GM12864 (cell line): Measurements from ENCODE around the gene MIEF1.

Experiments used
- DNase-seq: peaks from one replicate; pipeline ENCODE4 v3.0.0-alpha.2; 2011; ENCODE audit warnings: low read depth
- H3K4me3 ChIP-seq: 2 replicates; pipeline ENCODE4 v1.5.1; 2011; ENCODE audit warnings: mild to moderate bottlenecking, low read depth, low read length, control low read depth
- CTCF ChIP-seq: IDR thresholded peaks from 2 replicates; pipeline ENCODE4 v1.5.1; 2011; ENCODE audit warnings: low read depth, mild to moderate bottlenecking, moderate library complexity, low read length, control low read depth, inconsistent platforms; ENCODE audit errors: missing control alignments

MIEF1 gene

GRCh38 chr22:39482768-39483167, 19.3 kb upstream of the MIEF1 start:
- no peak for TF ChIP-seq CTCF
- DNase-seq, result no peak
- no peak overlapping the region for H3K4me3 ChIP-seq

GRCh38 chr22:39486951-39487825, 14.9 kb upstream of the MIEF1 start:
- TF ChIP-seq CTCF, result no peak
- no peak for DNase-seq
- H3K4me3 ChIP-seq, result no peak overlapping the region

- no peak for DNase-seq
- no peak for TF ChIP-seq CTCF
- H3K4me3 ChIP-seq, result no peak overlapping the region
Observed at GRCh38 chr22:39487826-39488520, 14.1 kb upstream of the MIEF1 start.

- DNase-seq, result no peak
- H3K4me3 ChIP-seq, result no peak overlapping the region
- no peak for TF ChIP-seq CTCF
Observed at GRCh38 chr22:39488563-39489083, 13.5 kb upstream of the MIEF1 start.

- DNase-seq, result no peak
- H3K4me3 ChIP-seq, result no peak overlapping the region
- no peak for TF ChIP-seq CTCF
Observed at GRCh38 chr22:39489094-39490068, 12.7 kb upstream of the MIEF1 start.

- H3K4me3 ChIP-seq, result no peak overlapping the region
Observed at GRCh38 chr22:39490135-39490798, 11.8 kb upstream of the MIEF1 start.

More at GRCh38 chr22:39490135-39490798, 11.8 kb upstream of the MIEF1 start:
- TF ChIP-seq CTCF, result no peak
- DNase-seq, result peak; percentile 49
